Adipocyte (in vitro differentiated cells): ENCODE measurements around the gene TEDC1.

ENCODE experiments used
- DNase-seq: peaks from one replicate; pipeline ENCODE4 v3.0.0-alpha.2; 2015; ENCODE audit warnings: low read depth
- H3K27me3 ChIP-seq: replicated peaks from 2 replicates; pipeline ENCODE4 v1.7.0; 2013; ENCODE audit warnings: mild to moderate bottlenecking, low read length, moderate library complexity; ENCODE audit not compliant: control insufficient read depth, insufficient read depth
- H3K36me3 ChIP-seq: 2 replicates; pipeline ENCODE4 v1.7.0; 2013; ENCODE audit warnings: low read length, mild to moderate bottlenecking, moderate library complexity; ENCODE audit not compliant: control insufficient read depth, insufficient read depth, severe bottlenecking
- H3K4me1 ChIP-seq: 2 replicates; pipeline ENCODE4 v1.7.0; 2013; ENCODE audit warnings: mild to moderate bottlenecking, low read length, moderate library complexity; ENCODE audit not compliant: control insufficient read depth, insufficient read depth
- H3K4me3 ChIP-seq: 2 replicates; pipeline ENCODE4 v1.7.0; 2013; ENCODE audit warnings: mild to moderate bottlenecking, low read length, moderate library complexity
- H3K9ac ChIP-seq: 2 replicates; pipeline ENCODE4 v1.7.0; 2013; ENCODE audit warnings: mild to moderate bottlenecking, low read length, moderate library complexity
- H3K9me3 ChIP-seq: 2 replicates; pipeline ENCODE4 v1.7.0; 2013; ENCODE audit warnings: mild to moderate bottlenecking, low read length, moderate library complexity; ENCODE audit not compliant: control insufficient read depth

Gene TEDC1

DNA sequence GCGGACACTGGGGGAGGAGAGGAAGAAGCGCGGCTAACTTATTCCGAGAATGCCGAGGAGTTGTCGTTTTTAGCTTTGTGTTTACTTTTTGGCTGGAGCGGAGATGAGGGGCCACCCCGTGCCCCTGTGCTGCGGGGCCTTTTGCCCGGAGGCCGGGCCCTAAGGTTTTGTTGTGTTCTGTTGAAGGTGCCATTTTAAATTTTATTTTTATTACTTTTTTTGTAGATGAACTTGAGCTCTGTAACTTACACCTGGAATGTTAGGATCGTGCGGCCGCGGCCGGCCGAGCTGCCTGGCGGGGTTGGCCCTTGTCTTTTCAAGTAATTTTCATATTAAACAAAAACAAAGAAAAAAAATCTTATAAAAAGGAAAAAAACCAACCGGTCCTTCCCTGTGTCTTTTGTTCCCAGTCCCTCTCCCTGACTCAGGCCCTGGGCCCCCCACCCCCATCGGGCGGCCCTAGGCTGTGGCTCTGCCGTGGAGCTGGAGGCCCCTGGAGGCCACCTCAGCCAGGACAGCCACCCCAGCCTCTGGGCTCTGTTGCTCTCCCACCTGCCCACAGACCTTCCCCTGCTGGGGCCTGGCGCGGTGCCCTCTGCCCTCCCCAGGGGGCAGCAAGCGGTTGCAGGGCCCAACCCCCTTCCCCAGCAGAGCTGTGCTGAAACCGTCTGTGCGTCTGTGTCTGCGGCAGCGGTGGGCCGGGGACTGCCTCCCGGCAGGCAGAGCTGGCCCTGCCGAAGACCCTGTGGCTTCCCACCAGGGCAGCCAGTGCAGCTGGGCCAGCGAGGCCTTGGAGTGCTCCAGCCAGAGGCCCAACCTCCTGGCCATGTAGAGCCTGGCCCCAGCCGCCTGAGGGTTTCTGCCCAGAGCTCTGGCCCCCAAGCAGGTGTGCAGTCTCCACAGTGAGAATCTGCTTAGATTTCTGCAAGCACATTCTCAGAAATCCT lies 20.4 kb upstream of the TEDC1 start:
- Histone ChIP-seq H3K4me3 (no peak overlapping the region), H3K9ac (no peak overlapping the region), H3K9me3 (no peaks in the 10 kb centered on the region), H3K36me3 (peaks cover 10% of the 10 kb centered on the region), H3K27me3 (no peaks in the 10 kb centered on the region), H3K4me1 (peaks cover 3% of the 10 kb centered on the region)
- DNase-seq: no peak

- Histone ChIP-seq H3K4me1 (peaks cover 10% of the 10 kb centered on the region), H3K27me3 (no peaks in the 10 kb centered on the region), H3K4me3 (no peak overlapping the region), H3K9ac (no peak overlapping the region), H3K36me3 (peaks cover 10% of the 10 kb centered on the region), H3K9me3 (no peaks in the 10 kb centered on the region)
- no peak for DNase-seq
These were observed 19.7 kb upstream of the TEDC1 start for GRCh38 chr14:105471297-105471821.

DNA sequence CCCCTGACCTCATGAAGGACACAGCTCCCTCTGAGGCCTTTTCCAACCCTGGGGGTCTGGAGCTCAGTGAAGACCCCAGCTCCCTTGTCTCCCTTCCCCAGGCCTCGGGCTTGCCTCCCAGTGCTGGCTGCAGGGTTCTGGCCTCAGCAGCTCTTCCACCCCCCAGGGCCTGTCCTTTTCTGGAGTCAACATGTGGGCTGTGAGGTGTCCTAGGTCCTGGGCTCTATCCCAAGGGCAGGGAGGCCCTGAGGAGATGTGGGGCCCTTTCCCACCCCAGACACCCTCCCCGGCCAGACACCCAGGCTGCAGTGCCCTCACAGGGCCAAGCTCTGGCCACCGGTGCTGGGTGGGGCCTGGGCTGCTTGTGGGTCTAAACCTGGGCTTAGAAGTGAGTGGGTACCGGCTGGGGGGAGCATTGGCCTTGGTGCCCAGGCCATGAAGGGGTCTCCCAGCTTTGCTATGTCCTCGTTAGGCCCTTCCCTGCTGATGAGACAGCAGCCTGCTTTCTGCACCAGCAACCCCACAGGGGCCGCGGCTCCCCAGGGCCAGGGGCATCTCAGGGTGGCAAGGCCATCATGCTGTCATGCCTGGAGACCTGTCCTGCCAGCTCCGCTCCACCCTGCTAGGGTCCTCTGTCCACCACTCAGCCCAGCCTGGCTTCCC lies 19.1 kb upstream of the TEDC1 start:
- Histone ChIP-seq H3K4me1 (peaks cover 16% of the 10 kb centered on the region), H3K9ac (no peak overlapping the region), H3K4me3 (no peak overlapping the region), H3K27me3 (no peaks in the 10 kb centered on the region), H3K9me3 (no peaks in the 10 kb centered on the region), H3K36me3 (peaks cover 7% of the 10 kb centered on the region)
- DNase-seq: no peak

GRCh38 chr14:105472486-105472991 lies 18.5 kb upstream of the TEDC1 start:
- H3K9me3 ChIP-seq: no peaks in the 10 kb centered on the region
- H3K4me1 ChIP-seq: peaks cover 16% of the 10 kb centered on the region
- no peaks in the 10 kb centered on the region for H3K27me3 ChIP-seq
- H3K9ac ChIP-seq: no peak overlapping the region
- H3K4me3 ChIP-seq: no peak overlapping the region
- H3K36me3 ChIP-seq: peaks cover 2% of the 10 kb centered on the region
- no peak for DNase-seq

GRCh38 chr14:105473033-105473676 lies 17.9 kb upstream of the TEDC1 start:
- H3K9me3 ChIP-seq: no peaks in the 10 kb centered on the region
- H3K9ac ChIP-seq: no peak overlapping the region
- no peak overlapping the region for H3K4me3 ChIP-seq
- H3K4me1 ChIP-seq: peaks cover 16% of the 10 kb centered on the region
- H3K27me3 ChIP-seq: no peaks in the 10 kb centered on the region
- no peak for DNase-seq
- H3K36me3 ChIP-seq: peaks cover 2% of the 10 kb centered on the region

DNA sequence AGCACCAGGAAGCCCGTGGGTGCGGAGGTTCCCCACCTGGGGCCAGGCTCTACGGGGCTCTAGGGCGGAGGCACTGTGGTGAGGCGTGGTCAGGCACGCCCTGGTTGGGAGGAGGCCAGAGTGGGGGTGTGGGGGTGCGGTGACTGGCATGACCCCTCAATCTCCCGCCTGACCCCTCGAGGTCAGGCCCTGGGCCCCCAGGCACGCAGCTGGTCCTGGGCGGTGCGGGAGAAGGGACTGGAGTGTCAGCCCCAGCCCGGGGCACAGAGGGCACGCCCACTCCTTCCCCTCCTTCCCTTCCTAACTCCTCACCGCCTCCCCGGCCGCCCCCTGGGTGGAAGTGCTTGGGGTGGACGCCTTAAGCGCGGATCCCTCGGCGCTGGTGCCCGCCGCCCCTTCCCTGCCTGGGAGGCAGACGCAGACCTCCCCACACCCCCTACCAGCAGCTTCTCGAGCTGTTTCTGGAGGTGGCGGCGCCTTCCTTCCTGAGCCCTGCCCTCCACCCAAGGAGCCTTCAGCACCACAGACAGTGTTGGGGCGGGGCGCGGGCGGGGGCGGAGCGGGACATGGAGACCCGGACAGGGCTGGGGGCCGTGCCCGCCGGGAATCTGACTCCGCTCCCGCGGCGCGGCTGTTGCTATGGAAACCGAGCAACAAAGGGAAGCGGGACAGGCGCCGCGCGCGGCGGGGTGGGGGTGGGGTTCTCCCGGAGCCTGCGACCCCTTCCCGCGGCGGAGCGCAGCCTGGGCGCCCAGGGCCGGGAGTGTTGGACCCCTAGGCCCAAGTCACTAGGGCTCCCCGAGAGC lies 17.2 kb upstream of the TEDC1 start:
- DNase-seq: peak; percentile 89
- peaks cover 16% of the 10 kb centered on the region for H3K4me1 ChIP-seq

DNA sequence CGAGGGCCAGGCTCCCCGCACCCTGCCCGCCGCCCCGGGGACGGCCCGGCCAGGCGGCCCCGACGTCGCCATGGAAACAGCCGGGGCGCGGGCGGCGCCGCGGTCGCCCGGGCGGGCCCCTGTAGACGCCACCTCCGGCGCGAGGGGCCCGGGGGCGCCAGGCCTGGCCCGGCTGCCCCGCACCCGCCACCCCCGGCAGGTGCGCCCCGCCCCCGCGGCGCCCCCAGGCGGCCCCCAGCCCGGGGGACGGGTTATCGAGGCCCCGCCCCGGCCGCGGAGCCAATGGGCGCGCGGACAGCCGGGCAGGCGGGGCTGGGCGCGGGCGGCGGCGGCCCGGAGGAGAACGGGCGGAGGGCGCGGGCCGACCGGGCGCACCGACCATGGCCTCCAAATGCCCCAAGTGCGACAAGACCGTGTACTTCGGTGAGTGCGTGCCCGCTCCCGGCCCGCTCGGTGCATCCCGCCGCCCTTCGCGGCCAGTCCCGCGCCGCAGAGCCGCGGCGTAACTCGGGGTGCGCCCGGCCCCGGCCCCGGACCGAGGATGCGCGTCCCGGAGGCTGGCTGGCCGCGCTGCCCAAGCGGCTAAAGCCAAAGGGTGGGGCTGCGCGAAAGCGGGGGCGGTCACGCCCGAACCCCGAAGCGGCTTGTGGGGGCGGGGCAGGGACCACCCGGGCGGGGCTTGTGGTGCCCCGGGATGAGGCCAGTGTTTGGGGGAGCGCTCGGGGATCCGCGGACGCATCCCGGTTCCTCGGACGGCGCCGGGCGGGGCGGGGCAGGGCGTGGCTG lies 16.4 kb upstream of the TEDC1 start, which contains the start of gene CRIP2:
Gene CRIP2, plus strand, starts transcription at position 339 of the 786 bp plus-strand sequence. Its CDS starts 42 bp downstream, at position 381.
- H3K4me1 ChIP-seq: peaks cover 16% of the 10 kb centered on the region
- no peaks in the 10 kb centered on the region for H3K27me3 ChIP-seq
- H3K36me3 ChIP-seq: no peaks in the 10 kb centered on the region
- no peaks in the 10 kb centered on the region for H3K9me3 ChIP-seq
- peak within 1 kb of the TSS; percentile 42 for H3K9ac ChIP-seq
- peak within 1 kb of the TSS; percentile 70 for H3K4me3 ChIP-seq
- DNase-seq: peak; percentile 78

More for the DNA sequence above, 17.2 kb upstream of the TEDC1 start:
- H3K36me3 ChIP-seq: peaks cover 2% of the 10 kb centered on the region
- H3K9me3 ChIP-seq: no peaks in the 10 kb centered on the region
- no peaks in the 10 kb centered on the region for H3K27me3 ChIP-seq
- H3K4me3 ChIP-seq: peak overlapping the region; percentile 68
- no peak overlapping the region for H3K9ac ChIP-seq

- peak overlapping the region; percentile 66 for H3K9ac ChIP-seq
- H3K36me3 ChIP-seq: no peaks in the 10 kb centered on the region
- DNase-seq: no peak
- H3K4me1 ChIP-seq: peaks cover 16% of the 10 kb centered on the region
- no peaks in the 10 kb centered on the region for H3K27me3 ChIP-seq
- peak overlapping the region; percentile 70 for H3K4me3 ChIP-seq
- no peaks in the 10 kb centered on the region for H3K9me3 ChIP-seq
These were observed 15.6 kb upstream of the TEDC1 start for GRCh38 chr14:105475269-105476096.

DNA sequence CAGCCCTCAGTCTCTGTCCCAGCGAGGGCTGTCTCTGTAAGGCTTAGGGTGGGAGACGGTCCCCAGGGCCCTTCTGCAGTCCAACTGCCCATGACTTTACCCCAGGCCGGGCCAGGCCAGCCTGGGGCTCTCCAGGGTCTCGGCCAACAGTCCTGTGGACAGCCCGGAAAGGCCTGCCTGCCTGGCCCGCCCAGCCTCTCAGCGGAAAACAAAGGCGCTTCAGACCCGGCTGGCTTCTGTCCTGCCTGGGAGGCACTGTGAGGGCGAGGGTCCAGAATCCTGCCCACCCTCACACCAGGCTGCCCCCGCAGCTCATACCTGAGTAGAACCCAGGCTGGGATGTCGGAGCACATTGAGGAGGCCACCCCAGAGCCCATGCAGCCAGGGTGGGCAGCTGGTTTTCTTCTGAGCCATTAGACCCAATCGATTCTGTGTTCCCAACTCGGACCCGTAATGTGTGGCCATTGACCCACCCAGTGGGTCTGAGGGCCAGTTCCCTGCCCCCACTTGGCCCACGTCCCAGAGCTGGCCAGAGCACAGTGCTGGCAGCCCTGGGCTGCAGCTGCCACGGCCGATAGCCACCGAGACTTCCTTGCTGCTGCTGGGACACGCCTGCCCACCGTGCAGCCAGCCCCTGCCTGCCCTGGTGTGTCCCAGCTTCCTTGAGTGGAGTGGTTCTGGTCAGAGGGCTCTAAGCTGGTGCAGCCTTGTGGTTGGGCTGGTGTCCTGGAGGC lies 14.8 kb upstream of the TEDC1 start:
- peak overlapping the region; percentile 32 for H3K4me3 ChIP-seq

More for the DNA sequence above, 14.8 kb upstream of the TEDC1 start:
- H3K9ac ChIP-seq: peak overlapping the region; percentile 66
- H3K36me3 ChIP-seq: no peaks in the 10 kb centered on the region
- DNase-seq: no peak
- H3K9me3 ChIP-seq: no peaks in the 10 kb centered on the region
- H3K27me3 ChIP-seq: no peaks in the 10 kb centered on the region
- H3K4me1 ChIP-seq: peaks cover 20% of the 10 kb centered on the region
